RWPE1 (cell line): ENCODE results near the gene FAM78B.

Experiments used
- CTCF ChIA-PET: fragments of 350-600 bp; sonication (Branson Sonifier 250); formaldehyde crosslinking; extraction: SDS; loops from one replicate; lab custom pipeline; 2021; lab: Yijun Ruan, JAX
- POLR2A ChIA-PET: fragments of 400-600 bp; formaldehyde crosslinking; extraction: SDS; loops from one replicate; lab custom pipeline; 2020; ENCODE audit warnings: antibody characterized with exemption; ENCODE audit not compliant: low non-redundant PET; lab: Yijun Ruan, JAX
- DNase-seq: peaks from one replicate; pipeline ENCODE4 v3.0.0; 2012; ENCODE audit warnings: low spot score
- H3K27ac ChIP-seq: fragments of 450-650 bp; 2 replicates; pipeline ENCODE4 v1.5.1; 2017
- TF ChIP-seq, protein P1 (sequence below): fragments of 450-650 bp; conservative IDR thresholded peaks from 2 replicates; pipeline ENCODE4 v1.5.1; 2017; ENCODE audit warnings: low read depth, mild to moderate bottlenecking

FAM78B gene

DNA sequence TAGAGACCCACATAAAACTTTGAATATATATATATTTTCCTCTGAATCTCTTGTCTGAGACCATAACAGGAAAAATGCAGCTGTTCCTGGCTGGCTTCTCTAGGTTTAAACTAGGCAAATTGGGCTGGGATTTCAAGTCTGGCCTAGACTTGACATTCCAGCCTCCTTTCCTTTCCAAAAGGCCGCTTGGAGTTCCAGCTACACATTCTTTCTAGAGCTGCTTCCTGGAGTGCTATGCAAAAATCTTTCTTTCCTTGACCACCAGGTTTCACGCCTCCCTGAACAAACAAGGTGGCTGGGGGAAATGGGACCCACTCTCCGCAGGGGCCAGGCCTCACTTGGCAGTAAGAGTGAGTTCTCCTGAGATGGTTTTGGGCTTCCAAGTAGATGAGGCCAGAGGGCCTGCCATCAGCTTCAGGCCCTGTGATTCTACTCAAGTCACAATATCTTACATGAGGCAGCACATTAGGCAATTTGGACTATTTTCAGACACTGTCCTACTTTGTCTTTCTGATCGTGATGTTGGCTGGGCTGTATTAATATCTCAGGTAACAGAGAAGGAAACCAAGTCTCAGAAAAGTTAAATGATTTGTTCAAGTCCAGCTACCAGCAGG is 102.4 kb downstream of the FAM78B start:
- TF ChIP-seq, protein P1, sequence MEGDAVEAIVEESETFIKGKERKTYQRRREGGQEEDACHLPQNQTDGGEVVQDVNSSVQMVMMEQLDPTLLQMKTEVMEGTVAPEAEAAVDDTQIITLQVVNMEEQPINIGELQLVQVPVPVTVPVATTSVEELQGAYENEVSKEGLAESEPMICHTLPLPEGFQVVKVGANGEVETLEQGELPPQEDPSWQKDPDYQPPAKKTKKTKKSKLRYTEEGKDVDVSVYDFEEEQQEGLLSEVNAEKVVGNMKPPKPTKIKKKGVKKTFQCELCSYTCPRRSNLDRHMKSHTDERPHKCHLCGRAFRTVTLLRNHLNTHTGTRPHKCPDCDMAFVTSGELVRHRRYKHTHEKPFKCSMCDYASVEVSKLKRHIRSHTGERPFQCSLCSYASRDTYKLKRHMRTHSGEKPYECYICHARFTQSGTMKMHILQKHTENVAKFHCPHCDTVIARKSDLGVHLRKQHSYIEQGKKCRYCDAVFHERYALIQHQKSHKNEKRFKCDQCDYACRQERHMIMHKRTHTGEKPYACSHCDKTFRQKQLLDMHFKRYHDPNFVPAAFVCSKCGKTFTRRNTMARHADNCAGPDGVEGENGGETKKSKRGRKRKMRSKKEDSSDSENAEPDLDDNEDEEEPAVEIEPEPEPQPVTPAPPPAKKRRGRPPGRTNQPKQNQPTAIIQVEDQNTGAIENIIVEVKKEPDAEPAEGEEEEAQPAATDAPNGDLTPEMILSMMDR, result no peak
- ChIA-PET CTCF (interaction anchor here (0.6 kb wide), 1 partner anchor 235 kb away, joined by 3 read pairs; no protein-coding TSS in a partner anchor), POLR2A (no interaction called here)
- H3K27ac ChIP-seq, result no peak overlapping the region
- no peak for DNase-seq

DNA sequence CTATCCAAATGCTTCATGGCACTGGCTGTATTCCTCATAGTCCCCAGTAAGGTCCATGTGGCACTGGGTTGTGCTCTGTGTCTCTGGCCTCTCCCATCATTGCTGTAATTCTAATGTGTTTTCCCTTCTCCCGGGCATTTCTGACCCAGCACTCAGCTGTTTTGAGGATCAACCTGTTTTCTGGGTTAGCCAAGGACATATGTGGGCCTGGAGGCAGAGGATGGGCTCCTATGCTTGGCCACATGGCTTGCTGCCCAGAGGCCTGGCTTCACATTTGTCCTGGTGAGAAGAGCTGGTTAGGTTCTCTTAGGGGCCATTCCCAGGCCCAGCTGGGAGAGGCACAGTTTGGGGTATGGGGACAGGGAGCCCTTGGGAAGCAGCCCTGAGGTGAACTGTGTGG is 103.1 kb downstream of the FAM78B start:
- ChIA-PET CTCF (interaction anchor here (0.6 kb wide), 1 partner anchor 234 kb away, joined by 3 read pairs; no protein-coding TSS in a partner anchor), POLR2A (no interaction called here)
- DNase-seq, result no peak
- no peak overlapping the region for H3K27ac ChIP-seq
- TF ChIP-seq, protein P1, result no peak

DNA sequence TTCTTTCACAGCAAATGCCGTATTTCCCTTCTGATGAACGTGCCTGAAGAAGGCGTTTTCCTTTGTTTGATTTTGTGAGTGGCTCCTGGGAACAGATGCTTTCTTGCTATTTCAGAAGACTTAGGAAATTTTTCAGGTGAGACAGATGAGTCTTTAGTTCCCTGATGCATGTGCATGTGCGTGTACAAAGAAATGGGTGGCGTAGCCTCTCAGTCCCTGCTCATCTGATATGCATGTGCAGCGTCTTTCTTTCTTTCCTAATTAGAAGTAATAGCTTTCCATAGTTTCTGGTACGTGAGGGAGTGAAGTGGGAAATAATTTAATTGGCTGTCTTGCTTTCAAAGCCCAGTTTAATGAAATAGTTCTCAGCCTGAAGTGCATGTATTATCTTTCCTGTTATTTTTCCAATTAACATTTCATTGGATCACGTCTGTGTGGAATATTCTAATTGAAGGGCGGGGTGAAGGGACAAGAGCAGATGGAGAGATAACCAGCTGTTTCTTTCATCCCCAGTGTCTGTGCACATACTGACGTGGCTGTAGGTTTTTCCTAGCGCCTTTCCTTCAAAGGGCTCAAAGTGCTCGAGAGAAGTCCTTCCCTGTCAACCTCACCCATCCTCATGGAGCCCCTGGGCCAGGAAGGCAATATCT is 104.3 kb downstream of the FAM78B start:
- CTCF ChIA-PET, result no interaction called here
- POLR2A ChIA-PET, result no interaction called here
- H3K27ac ChIP-seq, result no peak overlapping the region
- no peak for DNase-seq
- TF ChIP-seq, protein P1, result no peak

DNA sequence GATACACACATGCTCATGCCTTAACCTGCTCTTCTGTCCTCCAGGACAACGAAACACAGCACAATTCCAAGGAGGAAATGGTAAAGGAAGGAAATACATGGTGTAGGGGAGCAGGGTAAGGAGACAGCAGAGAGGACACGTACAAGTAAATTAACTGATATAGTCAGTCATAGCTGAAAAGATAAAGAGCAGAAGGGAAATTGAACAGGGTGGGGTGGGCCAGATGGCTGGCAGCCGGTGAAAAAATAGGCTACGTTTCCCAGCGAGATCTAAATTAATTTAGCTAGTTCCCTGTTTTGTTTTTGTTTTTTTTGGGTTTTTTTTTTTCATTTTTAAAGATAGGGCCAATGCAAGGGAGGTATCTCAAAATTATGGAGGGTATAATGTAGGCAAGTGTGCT is 109.2 kb downstream of the FAM78B start:
- DNase-seq, result no peak
- CTCF ChIA-PET, result no interaction called here
- TF ChIP-seq, protein P1, result no peak
- POLR2A ChIA-PET, result no interaction called here
- H3K27ac ChIP-seq, result no peak overlapping the region

DNA sequence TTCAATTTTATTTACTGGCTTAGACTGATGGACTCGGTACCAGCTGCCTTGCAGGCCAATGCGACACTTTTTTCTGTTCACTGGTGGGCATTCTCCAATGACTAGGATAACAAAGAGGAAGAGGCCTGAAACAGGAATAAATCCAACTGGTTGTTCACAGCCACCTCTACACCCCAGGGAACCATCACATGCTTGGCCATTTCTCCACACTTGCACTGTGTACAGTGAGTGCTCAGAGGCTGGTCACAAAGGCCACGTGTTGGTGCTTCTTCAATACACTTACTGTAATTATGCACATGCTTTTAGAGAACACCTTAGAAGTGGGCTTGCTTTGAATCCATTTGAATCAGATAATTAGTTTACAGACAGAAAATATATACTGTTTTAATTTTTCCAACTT is 113.4 kb downstream of the FAM78B start:
- ChIA-PET POLR2A (no interaction called here), CTCF (no interaction called here)
- H3K27ac ChIP-seq, result no peak overlapping the region
- DNase-seq, result no peak
- TF ChIP-seq, protein P1, result no peak

DNA sequence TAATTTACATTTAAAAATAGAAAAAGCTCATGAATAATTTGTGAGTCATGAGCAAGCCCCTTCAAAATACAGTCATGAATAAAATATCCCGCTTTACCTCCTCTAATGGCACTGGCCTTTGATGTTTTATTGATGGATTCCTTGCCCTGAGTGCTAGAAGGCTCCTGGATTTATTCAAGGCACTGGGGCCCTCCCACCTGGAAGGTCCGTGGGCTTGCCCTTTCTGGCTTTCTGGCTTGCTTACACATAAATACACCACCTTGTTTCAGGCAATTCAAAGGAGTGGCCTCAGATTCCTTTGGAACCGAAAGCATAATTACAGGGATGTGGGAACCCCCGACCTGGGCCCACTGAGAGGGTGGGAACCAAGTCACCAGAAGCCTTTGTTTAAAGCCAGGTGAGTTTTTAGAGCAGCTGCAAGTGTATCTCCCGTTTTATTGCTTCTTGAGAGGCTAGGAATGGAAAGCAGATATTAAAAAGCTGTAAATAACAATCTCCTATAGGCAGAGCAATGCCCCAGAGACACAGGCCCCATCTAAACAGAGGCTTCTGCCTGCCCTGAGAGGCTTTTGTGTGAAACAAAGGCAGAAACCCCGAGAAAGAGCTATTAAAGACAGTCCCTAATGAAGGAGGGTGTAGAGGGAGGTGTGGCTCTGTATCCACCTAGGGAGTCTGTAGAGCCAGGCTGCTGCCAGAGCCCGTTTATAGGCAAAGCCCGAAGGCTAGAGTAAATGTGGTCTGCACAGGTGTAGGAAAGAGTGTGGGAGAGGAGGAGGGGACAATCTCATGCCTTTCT is 126.4 kb downstream of the FAM78B start:
- TF ChIP-seq, protein P1, result no peak
- H3K27ac ChIP-seq, result no peak overlapping the region

More for the DNA sequence above, 126.4 kb downstream of the FAM78B start:
- no peak for DNase-seq
- CTCF ChIA-PET, result no interaction called here
- POLR2A ChIA-PET, result no interaction called here
